Measurements from ENCODE around the gene REXO1. TPM values are rescaled to one million over a fixed set of nuclear protein-coding genes. Genes with fewer than 3 reads are reported as not detected.

Gene REXO1, protein sequence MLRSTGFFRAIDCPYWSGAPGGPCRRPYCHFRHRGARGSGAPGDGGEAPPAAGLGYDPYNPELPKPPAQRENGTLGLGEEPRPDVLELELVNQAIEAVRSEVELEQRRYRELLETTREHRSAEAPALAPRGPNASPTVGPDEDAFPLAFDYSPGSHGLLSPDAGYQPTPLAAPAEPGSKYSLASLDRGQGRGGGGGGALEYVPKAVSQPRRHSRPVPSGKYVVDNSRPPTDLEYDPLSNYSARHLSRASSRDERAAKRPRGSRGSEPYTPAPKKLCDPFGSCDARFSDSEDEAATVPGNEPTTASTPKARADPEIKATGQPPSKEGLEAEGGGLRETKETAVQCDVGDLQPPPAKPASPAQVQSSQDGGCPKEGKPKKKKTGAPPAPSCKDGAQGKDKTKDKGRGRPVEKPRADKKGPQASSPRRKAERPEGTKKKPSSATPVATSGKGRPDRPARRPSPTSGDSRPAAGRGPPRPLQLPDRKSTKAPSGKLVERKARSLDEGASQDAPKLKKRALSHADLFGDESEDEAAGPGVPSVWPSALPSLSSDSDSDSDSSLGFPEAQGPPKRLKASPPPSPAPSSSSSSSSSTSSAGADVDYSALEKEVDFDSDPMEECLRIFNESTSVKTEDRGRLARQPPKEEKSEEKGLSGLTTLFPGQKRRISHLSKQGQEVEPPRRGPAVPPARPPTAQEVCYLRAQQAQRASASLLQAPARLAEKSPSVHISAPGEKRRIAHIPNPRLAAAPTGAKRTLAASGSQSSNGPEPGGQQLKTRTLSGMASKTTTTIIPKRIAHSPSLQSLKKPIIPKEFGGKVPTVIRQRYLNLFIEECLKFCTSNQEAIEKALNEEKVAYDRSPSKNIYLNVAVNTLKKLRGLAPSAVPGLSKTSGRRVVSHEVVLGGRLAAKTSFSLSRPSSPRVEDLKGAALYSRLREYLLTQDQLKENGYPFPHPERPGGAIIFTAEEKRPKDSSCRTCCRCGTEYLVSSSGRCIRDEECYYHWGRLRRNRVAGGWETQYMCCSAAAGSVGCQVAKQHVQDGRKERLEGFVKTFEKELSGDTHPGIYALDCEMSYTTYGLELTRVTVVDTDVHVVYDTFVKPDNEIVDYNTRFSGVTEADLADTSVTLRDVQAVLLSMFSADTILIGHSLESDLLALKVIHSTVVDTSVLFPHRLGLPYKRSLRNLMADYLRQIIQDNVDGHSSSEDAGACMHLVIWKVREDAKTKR
- 19.9 and 28.1 TPM in 2 replicates for total RNA-seq

DNA sequence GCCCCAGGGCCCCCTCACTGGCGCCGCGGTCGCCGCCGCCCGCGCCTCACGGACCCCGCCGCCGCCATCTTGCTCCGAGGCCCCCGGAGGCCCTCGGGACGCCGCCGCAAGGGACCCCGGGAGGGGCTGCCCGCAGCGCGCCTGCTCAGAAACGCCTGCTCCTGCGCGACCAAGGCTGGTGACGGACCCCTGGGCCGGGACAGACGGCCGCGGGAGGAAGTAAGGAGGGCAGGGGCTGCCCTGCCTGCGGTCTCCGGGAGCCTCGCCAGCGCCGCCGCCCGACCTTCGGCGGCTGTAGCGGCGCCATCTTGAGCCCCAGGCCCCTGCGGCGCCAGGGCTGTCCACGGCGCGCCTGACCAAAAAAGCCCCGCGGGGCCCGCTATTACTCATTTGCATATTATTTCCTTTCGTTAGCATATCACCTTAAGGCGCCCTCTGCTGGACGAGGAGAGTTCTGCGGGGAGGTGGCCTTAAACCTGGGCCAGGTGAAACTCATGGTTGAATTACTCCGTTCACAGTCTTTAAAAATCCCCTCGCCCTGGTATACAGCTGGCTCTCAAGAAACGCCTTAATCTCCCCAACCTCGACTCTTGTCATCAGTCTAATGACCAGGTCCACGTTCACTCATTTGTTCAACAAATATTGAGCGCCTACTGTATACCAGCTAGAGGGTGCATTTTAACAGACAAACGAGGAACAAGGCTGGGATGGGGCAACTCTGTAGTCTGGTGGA lies at the start of gene REXO1:
REXO1 (minus strand) TSS at position 85 of the 733 bp plus-strand sequence. CDS start 125 bp downstream, outside the sequence.

DNA sequence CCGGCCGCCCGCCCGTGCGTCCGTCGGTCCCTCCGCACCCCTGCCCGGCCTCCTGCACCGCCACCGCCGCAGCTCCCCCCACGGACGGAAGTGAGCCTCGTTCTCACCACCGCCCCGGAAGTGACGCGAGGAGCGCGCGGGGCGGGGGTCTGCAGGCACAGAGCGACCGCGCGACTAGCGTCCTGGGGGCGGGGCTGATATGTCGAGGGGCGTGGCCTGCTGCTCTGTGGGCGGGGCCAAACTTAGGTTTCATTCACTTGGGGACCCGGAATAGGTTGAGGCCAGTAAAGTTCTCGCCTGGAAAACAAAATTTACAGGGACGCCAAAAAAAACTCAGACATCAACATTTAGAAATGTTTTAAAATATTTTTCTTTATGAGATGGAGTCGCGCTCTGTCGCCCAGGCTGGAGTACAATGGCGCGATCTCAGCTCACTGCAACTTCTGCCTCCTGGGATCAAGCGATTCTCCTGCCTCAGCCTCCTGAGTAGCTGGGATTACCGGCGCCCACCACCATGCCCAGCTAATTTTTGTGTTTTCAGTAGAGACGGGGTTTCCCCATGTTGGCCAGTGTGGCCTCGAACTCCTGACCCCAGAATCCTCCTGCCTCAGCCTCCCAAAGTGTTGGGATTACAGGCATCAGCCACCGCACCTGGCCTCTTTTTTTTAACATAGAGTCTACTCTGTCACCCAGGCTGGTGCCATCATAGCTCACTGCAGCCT lies 37.3 kb upstream of the REXO1 start, which contains the start of gene ABHD17A:
ABHD17A (minus strand) TSS at position 99 of the 722 bp plus-strand sequence. CDS start 3,930 bp downstream, outside the sequence.

DNA sequence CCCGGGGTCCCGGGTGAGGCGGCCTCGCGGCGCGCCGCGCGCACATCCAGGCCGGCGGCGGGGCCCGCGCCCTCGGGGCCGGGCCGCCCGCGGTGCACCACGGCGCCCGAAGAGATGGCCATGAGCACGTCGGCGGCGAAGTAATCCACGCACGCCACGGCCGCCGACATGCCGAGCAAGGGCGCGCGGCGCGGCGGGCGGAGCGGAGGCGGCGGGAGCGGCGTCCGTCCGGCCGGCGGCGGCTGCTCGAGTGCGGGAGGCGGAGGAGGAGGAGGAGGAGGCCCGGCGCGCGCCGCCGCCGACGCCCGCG lies 15.0 kb upstream of the REXO1 start, which contains the start of gene KLF16:
KLF16 (minus strand) TSS at position 252 of the 310 bp plus-strand sequence; CDS start at position 170, 82 bp downstream.

DNA sequence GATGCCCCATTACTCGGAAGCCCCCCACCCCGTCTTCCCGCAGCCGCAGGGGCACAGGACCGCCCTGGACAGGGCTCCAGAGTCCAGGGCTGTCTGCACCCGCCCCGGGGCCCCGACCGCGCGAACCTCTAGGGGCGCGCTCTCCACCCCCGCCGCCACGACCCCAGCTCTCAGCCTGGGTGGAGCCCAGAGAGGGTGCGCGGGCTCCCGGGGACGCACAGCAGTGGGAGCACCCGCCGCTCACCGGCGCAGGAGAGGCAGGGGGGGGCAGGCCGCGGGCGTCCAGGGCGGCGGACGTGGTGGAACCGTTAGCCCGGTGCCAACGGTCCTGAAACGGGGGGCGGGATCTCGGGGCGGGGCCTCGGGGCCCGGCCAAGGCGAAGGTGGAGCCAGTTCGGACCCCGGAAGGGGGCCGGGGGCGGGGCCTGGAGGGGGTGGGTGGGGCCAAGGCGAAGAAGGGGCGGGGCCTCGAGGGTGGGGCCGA lies 36.3 kb downstream of the REXO1 start, which contains the start of gene ATP8B3:
ATP8B3 (minus strand) TSS at position 335 of the 484 bp plus-strand sequence. CDS start 540 bp downstream, outside the sequence.

Other genes starting within 250 kb of the REXO1 start
- 30.6 TPM in 2 replicates for gene UQCR11, start 243.0 kb downstream of the REXO1 start, total RNA-seq
- gene TCF3, start 195.9 kb downstream of the REXO1 start, total RNA-seq, result 44.6 and 123 TPM in 2 replicates
- gene ONECUT3, start 95.0 kb downstream of the REXO1 start, total RNA-seq, result not detected in 2 replicates
- gene ATP8B3, start 36.2 kb downstream of the REXO1 start, total RNA-seq, result 1.1 and 2.3 TPM in 2 replicates
- 9.4 and 14.7 TPM in 2 replicates for gene KLF16, start 15.1 kb upstream of the REXO1 start, total RNA-seq
- gene ABHD17A, start 37.0 kb upstream of the REXO1 start, total RNA-seq, result 54.1 and 87.0 TPM in 2 replicates
- 5.7 and 6.4 TPM in 2 replicates for gene ADAT3, start 56.9 kb upstream of the REXO1 start, total RNA-seq
- gene SCAMP4, start 56.9 kb upstream of the REXO1 start, total RNA-seq, result 71.4 and 82.7 TPM in 2 replicates
- gene CSNK1G2, start 92.7 kb upstream of the REXO1 start, total RNA-seq, result 87.3 and 112 TPM in 2 replicates
- 58.4 and 58.6 TPM in 2 replicates for gene BTBD2, start 167.2 kb upstream of the REXO1 start, total RNA-seq
- gene MKNK2, start 202.8 kb upstream of the REXO1 start, total RNA-seq, result 49.7 and 222 TPM in 2 replicates
- gene MOB3A, start 247.8 kb upstream of the REXO1 start, total RNA-seq, result 23.9 and 60.0 TPM in 2 replicates
- 1.0 and 1.8 TPM in 2 replicates for gene IZUMO4, start 248.4 kb upstream of the REXO1 start, total RNA-seq

Data from placental pericyte (primary cell).